HG03457 (cell line): Measurements from ENCODE around the gene KCTD16.

Experiments used
- ATAC-seq: cut with Tn5 transposase; IDR thresholded peaks from one replicate; pipeline ENCODE4 v1.9.1; 2021; ENCODE audit warnings: moderate number of reproducible peaks; ENCODE audit not compliant: unreplicated experiment

Gene KCTD16

GRCh38 chr5:144504929-144505577 is 334.4 kb downstream of the KCTD16 start:
- ATAC-seq, result no peak

- no peak for ATAC-seq
These were observed 340.3 kb downstream of the KCTD16 start for GRCh38 chr5:144510845-144511579.

GRCh38 chr5:144511580-144512072 is 341.0 kb downstream of the KCTD16 start:
- no peak for ATAC-seq

GRCh38 chr5:144522698-144523097 is 352.0 kb downstream of the KCTD16 start:
- no peak for ATAC-seq

GRCh38 chr5:144525000-144525399 is 354.3 kb downstream of the KCTD16 start:
- no peak for ATAC-seq

GRCh38 chr5:144531188-144531587 is 360.5 kb downstream of the KCTD16 start:
- ATAC-seq, result no peak
